NCI-H187 treated with DMSO at 0.1 percent for 48 hours (cell line): Measurements from ENCODE around the gene TRABD2B.

ENCODE experiments used
- DNase-seq: peaks from one replicate; lab custom pipeline; 2025; lab: John Stamatoyannopoulos, UW

TRABD2B gene

GRCh38 chr1:47757226-47757975, 239.8 kb downstream of the TRABD2B start:
- no peak for DNase-seq

GRCh38 chr1:47756411-47756810, 240.8 kb downstream of the TRABD2B start:
- DNase-seq = no peak

- no peak for DNase-seq
These were observed 241.2 kb downstream of the TRABD2B start for GRCh38 chr1:47756006-47756405.

GRCh38 chr1:47755101-47755990, 241.8 kb downstream of the TRABD2B start:
- no peak for DNase-seq

GRCh38 chr1:47754221-47754620, 243.0 kb downstream of the TRABD2B start:
- no peak for DNase-seq

GRCh38 chr1:47753808-47754207, 243.4 kb downstream of the TRABD2B start:
- DNase-seq = no peak

- DNase-seq = no peak
These were observed 244.6 kb downstream of the TRABD2B start for GRCh38 chr1:47752559-47752958.

- no peak for DNase-seq
These were observed 245.2 kb downstream of the TRABD2B start for GRCh38 chr1:47751996-47752451.

- DNase-seq = no peak
These were observed 246.0 kb downstream of the TRABD2B start for GRCh38 chr1:47751193-47751592.

- DNase-seq = no peak
These were observed 251.2 kb downstream of the TRABD2B start for GRCh38 chr1:47745715-47746609.

- no peak for DNase-seq
These were observed 254.1 kb downstream of the TRABD2B start for GRCh38 chr1:47742890-47743760.

- DNase-seq = no peak
These were observed 258.5 kb downstream of the TRABD2B start for GRCh38 chr1:47738560-47739182.

- no peak for DNase-seq
These were observed 264.7 kb downstream of the TRABD2B start for GRCh38 chr1:47732489-47732888.

- DNase-seq = no peak
These were observed 265.5 kb downstream of the TRABD2B start for GRCh38 chr1:47731730-47732129.

GRCh38 chr1:47729685-47730084, 267.5 kb downstream of the TRABD2B start:
- no peak for DNase-seq

- DNase-seq = no peak
These were observed 269.5 kb downstream of the TRABD2B start for GRCh38 chr1:47727697-47728085.

GRCh38 chr1:47727051-47727696, 270.0 kb downstream of the TRABD2B start:
- DNase-seq = no peak

GRCh38 chr1:47725992-47726855, 271.0 kb downstream of the TRABD2B start:
- DNase-seq = no peak

- no peak for DNase-seq
These were observed 271.6 kb downstream of the TRABD2B start for GRCh38 chr1:47725511-47725991.
